KG1 (cell line): ENCODE results near the gene SGO2.

Source experiments
- DNase-seq: peaks from one replicate; lab custom pipeline; 2025; lab: John Stamatoyannopoulos, UW

SGO2 gene

GRCh38 chr2:200525882-200526651 is at the start of gene SGO2:
TSS of gene SGO2 (plus strand) at chr2:200526207. CDS start at chr2:200532976, 6,769 bp downstream.
- peak; percentile 91 for DNase-seq

- DNase-seq = no peak
Observed at GRCh38 chr2:200476836-200477235, 49.2 kb upstream of the SGO2 start.

- DNase-seq = no peak
Observed at GRCh38 chr2:200477667-200478131, 48.3 kb upstream of the SGO2 start.

- peak; percentile 59 for DNase-seq
Observed at GRCh38 chr2:200479692-200480265, 46.2 kb upstream of the SGO2 start.

- DNase-seq = no peak
Observed at GRCh38 chr2:200482194-200482593, 43.8 kb upstream of the SGO2 start.

- DNase-seq = no peak
Observed at GRCh38 chr2:200483729-200484198, 42.2 kb upstream of the SGO2 start.

- DNase-seq = no peak
Observed at GRCh38 chr2:200484934-200485333, 41.1 kb upstream of the SGO2 start.

- DNase-seq = no peak
Observed at GRCh38 chr2:200486529-200486928, 39.5 kb upstream of the SGO2 start.

- DNase-seq = no peak
Observed at GRCh38 chr2:200488169-200488568, 37.8 kb upstream of the SGO2 start.

- no peak for DNase-seq
Observed at GRCh38 chr2:200490001-200490400, 36.0 kb upstream of the SGO2 start.

- no peak for DNase-seq
Observed at GRCh38 chr2:200492656-200493055, 33.4 kb upstream of the SGO2 start.

- DNase-seq = no peak
Observed at GRCh38 chr2:200494048-200494447, 32.0 kb upstream of the SGO2 start.

GRCh38 chr2:200496696-200497095 is 29.3 kb upstream of the SGO2 start:
- DNase-seq = no peak

- no peak for DNase-seq
Observed at GRCh38 chr2:200498402-200499162, 27.4 kb upstream of the SGO2 start.

- no peak for DNase-seq
Observed at GRCh38 chr2:200502196-200502595, 23.8 kb upstream of the SGO2 start.

GRCh38 chr2:200506679-200507078 is 19.3 kb upstream of the SGO2 start:
- DNase-seq = no peak

GRCh38 chr2:200507179-200507578 is 18.8 kb upstream of the SGO2 start:
- DNase-seq = no peak

GRCh38 chr2:200509235-200509611 is 16.8 kb upstream of the SGO2 start:
- no peak for DNase-seq

- peak; percentile 64 for DNase-seq
Observed at GRCh38 chr2:200509612-200510433, 16.2 kb upstream of the SGO2 start, which contains the start of gene KCTD18. TSS of gene KCTD18 (minus strand) at chr2:200510068. CDS start at chr2:200507016, 3,052 bp downstream.

GRCh38 chr2:200515155-200515554 is 10.9 kb upstream of the SGO2 start:
- no peak for DNase-seq

GRCh38 chr2:200523158-200523557 is 2.8 kb upstream of the SGO2 start:
- DNase-seq = no peak

- DNase-seq = no peak
Observed at GRCh38 chr2:200523604-200524003, 2.4 kb upstream of the SGO2 start.
